ENCODE measurements around the gene IRF7.

The IRF7 gene

DNA sequence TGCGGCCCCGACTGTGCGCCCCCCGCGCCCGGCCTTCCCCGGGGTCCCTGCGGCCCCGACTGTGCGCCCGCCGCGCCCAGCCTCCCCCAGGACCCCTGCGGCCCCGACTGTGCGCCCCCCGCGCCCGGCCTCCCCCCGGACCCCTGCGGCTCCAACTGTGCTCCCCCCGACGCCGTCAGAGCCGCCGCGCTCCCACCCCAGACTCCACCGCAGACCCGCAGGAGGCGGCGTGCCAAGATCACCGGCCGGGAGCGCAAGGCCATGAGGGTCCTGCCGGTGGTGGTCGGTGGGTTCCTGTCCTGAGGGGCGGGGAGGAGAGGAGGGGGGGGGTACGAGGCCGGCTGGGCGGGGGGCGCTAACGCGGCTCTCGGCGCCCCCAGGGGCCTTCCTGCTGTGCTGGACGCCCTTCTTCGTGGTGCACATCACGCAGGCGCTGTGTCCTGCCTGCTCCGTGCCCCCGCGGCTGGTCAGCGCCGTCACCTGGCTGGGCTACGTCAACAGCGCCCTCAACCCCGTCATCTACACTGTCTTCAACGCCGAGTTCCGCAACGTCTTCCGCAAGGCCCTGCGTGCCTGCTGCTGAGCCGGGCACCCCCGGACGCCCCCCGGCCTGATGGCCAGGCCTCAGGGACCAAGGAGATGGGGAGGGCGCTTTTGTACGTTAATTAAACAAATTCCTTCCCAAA, 24.4 kb upstream of the IRF7 start:
- DNase-seq = no peak

DNA sequence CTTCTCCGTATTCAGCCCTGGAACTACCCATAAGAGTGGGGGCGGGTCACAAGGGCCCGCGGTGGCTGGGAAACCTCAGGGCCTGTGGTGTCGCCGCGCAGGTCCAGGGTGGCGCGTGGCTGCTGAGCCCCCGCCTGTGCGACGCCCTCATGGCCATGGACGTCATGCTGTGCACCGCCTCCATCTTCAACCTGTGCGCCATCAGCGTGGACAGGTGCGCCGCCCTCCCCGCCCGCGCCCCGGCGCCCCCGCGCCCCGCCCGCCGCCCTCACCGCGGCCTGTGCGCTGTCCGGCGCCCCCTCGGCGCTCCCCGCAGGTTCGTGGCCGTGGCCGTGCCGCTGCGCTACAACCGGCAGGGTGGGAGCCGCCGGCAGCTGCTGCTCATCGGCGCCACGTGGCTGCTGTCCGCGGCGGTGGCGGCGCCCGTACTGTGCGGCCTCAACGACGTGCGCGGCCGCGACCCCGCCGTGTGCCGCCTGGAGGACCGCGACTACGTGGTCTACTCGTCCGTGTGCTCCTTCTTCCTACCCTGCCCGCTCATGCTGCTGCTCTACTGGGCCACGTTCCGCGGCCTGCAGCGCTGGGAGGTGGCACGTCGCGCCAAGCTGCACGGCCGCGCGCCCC, 23.7 kb upstream of the IRF7 start:
- no peak for DNase-seq

DNA sequence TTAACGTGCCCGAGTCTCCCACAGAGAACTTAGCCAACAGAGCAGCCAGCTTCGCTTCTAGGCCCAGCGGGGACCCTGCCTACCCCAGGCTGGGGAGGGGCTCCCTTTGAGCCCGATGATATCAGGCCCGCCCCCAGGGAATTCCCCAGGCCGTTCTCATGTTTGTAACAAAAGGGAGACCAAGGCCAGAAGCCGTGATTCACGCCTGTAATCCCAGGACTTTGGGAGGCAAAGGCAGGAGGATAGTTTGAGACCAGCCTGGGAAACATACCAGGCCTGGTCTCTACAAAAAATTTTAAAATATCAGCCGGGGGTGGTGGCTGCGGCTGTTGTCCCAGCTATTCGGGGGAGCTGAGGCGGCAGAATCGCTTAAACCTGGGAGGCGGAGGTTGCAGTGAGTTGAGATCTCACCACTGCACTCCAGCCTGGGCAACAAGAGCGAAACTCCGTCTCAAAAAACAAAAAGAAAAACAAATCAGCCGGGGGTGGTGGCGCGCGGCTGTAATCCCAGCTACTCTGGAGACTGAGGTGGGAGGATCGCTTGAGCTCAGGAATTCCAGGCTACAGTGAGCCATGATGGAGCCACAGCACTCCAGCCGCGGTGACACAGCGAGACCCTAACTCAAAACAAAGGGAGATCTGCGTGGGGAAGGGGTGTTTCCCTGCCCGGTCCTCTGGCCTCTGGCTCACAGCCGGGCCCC, 23.0 kb upstream of the IRF7 start:
- DNase-seq = no peak

DNA sequence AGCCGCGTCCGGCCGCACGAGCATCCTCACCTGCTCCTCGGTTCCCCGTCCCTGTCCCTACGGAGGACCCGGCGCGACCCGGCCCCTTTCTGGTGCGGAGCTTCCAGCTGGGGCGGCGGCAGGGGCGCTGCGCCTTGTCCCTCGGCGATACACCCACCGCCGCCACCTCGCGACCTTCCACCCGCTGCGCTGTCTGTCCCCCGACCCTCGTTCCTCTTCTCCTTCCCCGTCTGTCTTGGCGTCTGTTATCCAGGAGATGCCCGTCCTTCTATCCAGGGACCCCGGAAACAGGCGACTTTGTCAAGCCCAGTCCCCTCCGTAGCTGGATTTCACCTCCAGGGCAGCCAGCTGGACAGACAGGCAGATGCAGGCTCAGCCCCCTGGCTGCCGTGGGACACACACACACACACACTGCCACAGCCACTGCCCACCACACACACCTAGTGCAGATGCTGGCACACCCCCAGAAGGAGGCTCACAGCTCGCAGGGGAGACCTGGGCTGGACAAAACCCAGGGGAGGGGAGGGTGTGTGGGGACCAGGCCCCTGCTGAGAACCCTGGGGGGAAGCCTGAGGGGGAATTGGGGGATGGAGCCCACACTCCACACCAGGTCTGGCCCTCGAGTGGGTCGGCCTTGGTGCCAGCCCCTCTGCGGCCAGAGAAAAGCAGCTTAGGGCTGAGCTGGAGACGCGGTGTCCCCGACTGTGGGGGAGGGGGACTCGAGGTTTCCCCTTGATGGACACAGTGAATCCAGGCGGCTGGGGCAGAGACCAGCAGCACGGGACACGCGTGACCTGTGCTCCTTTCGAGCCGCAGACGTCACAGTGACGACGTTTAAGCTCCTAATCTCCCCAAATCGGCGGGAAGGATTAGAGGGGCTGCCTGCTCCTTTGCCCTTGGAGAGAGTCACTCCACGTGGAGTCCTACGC, 22.1 kb upstream of the IRF7 start:
- no peak for DNase-seq

DNA sequence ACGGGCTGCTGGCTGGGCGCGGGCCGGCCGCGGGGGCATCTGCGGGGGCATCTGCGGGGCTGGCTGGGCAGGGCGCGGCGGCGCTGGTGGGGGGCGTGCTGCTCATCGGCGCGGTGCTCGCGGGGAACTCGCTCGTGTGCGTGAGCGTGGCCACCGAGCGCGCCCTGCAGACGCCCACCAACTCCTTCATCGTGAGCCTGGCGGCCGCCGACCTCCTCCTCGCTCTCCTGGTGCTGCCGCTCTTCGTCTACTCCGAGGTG, 21.5 kb upstream of the IRF7 start:
- no peak for DNase-seq

DNA sequence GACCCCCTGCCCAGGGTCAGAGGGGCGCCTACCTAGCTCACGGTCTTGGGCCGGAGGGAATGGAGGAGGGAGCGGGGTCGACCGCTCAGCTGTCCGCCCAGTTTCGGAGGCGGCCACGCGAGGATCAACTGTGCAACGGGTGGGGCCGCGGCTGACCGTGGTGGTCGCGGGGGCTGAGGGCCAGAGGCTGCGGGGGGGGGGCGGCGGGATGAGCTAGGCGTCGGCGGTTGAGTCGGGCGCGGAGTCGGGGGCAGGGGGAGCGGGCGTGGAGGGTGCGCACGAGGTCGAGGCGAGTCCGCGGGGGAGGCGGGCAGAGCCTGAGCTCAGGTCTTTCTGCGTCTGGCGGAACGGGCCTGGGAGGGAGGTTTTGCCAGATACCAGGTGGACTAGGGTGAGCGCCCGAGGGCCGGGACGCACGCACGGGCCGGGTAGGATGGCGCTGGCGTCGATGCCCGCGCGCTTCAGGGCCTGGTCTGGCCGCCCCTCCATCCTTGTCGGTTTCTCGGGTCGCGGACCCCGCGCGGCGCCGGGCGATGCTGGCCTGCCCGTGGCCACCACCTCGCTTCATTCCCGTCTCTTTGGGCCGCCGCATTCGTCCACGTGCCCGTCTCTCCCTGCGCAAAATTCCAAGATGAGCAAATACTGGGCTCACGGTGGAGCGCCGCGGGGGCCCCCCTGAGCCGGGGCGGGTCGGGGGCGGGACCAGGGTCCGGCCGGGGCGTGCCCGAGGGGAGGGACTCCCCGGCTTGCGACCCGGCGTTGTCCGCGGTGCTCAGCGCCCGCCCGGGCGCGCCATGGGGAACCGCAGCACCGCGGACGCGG, 21.0 kb upstream of the IRF7 start, which contains the start of gene DRD4:
DRD4 (plus strand) TSS at position 759 of the 822 bp plus-strand sequence; CDS start at position 795, 36 bp downstream.
- no peak for DNase-seq

DNA sequence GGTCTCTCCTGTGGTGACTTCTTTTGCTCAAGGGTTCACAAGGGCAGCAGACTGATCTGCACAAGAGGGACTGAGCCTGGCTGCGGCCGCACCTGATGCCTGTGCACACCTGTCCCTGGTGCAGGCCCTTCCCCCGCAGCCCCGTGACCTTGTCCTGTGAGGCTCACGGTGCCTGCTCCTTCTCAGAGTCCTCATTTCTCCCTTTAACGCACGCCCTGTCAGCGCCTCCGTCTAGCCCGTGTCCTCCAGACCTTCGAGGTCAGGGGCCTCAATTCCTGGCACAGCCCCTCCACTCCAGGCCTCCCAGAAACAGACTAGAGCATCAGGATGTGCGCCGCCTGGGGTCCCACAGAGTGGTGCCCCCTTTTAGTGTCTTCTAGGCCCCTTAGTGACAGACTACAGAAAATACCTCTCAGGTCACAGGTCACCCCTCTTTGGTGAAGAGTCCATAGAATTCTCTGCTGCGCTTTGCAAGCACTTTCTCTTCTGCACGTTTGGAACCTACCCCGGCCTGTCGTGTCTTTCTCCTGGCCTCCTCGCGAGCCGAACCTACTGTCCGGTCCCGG, 20.3 kb upstream of the IRF7 start:
- no peak for DNase-seq

DNA sequence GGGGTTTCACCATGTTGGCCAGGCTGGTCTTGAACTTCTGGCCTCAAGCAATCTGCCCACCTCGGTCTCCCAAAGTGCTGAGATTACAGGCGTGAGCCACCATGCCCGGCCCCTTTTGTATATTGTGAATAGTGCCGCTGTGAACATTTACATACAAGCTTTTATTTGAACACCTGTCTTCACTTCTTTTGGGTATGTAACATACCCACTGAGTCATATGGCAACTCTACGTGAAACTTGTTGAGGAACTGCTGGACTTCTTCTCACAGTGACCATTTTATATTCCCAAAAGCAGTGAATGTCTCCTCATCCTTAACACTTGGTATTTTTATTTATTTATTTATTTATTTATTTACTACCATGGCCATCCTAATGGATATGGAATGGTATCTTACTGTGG, 15.1 kb upstream of the IRF7 start:
- DNase-seq = no peak

DNA sequence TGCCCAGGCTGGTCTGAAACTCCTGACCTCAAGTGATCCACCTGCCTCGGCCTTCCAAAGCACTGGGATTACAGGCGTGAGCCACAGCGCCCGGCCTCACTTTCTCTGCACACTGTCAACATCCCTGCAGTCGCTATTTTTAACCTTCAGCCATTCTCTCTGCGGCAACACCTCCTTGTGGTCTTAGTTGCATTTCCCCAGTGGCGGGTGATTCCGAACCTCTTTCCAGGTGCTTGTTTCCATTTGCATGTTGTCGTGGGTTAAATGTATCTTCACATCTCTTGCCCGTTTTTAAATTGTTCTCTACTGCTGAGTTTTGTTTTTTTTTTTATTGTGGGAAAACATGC, 13.5 kb upstream of the IRF7 start:
- DNase-seq = no peak

DNA sequence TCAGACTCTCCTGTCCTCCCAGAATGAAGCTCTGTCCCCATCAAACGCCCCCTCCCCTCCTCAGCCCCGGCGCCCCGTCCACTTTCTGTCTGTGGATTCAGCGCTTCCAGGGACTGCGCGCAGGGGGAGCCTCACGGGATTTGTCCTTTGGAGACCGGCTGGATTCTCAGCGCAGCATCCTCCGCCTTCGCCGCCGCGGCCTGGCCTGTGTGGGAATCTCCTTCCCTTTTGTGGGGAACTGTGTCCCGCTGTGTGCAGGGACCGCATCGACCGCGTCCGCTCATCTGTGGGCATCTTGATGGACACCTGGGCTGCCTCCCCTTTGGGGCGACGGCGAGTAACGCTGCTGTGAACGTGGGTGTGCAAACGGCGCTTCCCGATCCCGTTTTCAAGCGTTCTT, 12.3 kb upstream of the IRF7 start:
- DNase-seq = no peak

DNA sequence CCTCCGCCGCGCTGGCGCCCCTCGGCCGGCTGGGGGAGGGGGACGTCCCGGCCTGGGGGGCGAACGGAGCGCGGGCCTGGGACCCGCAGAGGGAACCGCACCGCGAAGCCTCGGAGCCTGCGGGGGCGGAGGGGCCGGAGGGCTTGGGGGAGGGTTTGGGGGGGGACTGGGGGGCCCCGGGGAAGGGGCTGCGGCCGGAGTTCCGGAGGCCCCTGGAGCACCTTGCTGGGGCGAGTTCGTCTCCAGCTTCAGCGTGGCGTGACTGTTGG, 11.5 kb upstream of the IRF7 start:
- no peak for DNase-seq

DNA sequence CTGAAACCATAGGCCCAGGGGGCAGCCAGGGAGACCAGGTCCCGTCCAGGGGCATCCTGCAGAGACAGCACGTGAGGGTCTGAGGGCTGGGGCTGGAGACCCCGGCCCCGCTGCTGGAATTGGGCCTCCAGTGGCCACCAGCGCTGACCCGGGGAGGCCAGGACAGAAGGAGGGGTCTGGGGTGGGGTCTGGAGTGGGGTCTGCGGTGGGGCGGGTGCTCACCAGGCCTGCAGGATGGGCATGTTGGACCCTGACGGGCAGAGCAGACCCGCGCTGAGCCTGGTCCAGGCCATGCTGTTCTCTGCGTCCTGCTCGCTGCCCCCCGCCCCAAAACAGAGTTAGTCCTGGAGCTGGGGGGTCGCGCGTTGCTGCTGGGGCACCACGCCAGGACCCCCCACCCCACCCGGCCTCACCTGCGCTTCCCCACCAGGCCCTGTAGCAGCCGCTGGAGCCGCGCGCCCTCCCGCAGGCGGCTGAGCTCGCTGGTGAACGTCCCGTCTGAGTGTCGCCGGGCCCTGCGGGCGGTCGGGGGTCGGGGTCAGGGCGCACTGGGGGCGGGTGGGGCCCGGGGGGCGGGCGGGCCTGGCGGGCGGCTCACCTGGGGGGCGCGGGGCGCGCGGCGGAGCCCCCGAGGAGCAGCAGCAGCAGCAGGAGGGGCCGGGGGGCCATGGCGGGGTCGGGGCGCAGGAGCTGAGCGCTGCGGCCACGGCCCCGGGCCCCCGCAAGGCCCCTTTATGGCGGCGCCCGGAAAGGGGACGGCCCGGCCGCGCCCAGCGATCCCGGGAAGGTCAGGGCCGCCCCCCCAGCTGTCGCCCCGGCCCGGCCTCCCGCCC, 10.9 kb upstream of the IRF7 start, which contains the start of gene SCT:
SCT (minus strand) TSS at position 707 of the 833 bp plus-strand sequence; CDS start at position 669, 38 bp downstream.
- DNase-seq = no peak

DNA sequence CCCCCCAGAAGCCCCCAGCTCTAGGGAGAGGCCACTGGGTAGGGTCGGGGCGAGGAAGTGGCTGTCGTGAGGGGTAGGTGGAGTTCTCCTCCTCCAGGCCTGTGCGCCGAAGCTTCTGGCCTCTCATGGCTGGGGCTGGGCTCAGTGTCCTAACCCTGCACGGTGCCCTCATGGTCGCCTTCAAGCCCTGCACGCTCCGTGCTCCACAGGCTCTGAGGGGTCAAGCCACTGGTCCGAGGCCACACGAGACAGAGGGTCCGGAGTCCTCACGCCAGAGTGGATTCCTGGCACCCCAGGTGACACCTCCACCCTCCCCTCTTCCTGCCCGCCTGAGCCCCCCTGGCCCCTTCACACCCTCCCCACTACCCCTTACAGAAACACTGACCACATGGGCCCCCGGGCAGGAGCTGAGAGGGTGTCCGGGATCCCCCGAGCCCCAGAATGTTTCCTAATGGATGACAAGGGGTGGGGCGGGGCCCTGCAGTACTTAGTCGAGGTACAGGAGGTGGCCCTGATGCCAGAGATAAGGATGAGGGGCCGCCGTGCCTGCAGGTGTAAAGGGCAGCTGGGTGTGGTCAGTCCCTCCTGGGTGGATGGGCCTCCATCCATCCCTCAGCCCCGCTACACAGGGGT, 10.0 kb upstream of the IRF7 start:
- no peak for DNase-seq

DNA sequence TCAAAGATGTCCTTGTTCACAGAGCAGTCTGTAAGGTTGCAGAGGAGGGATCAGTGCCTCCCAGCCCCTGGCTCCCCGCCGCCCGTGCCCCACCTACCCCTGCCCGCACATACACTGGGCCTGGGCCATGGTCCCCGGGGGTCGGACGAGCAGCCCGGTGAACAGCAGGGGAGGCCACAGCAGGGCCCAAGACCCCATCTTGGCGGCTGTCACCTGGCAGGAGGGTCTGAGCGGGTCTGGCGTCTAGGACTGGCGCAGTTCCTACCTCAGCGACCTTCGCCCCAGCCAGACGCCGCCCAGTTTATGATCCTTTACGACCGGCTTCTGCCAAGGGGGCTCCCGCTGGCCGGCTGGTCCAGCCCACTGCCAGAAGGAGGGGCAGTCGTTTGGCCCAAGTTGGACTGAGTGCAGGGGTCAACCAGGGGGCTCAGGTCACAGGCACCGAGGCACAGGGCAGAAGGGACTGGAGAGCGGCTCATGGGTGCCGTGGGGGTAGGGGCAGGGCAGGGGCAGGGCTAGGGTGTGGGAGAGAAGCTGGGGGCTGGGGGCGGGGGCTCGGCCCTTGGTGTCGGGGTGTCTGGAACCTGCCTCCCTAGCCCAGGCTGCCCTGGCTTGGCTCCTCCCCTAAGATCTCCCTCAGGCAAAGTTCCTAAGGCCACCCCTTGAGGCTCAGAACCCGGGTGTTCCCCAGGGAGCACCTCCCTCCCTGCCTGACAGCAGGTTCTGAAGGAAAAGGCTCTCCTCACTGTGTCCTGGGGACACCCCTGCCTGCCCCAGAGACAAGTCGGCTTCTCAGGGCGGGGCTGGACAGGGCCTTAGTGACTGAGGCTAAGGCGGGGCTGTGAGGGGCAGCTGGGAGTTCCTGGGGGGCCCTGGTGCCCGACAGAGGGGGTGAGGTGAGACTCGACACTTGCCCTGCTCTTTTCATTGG, 9.2 kb upstream of the IRF7 start, which contains the start of gene CDHR5:
CDHR5 (minus strand) TSS at position 251 of the 931 bp plus-strand sequence; CDS start at position 198, 53 bp downstream.
- no peak for DNase-seq

DNA sequence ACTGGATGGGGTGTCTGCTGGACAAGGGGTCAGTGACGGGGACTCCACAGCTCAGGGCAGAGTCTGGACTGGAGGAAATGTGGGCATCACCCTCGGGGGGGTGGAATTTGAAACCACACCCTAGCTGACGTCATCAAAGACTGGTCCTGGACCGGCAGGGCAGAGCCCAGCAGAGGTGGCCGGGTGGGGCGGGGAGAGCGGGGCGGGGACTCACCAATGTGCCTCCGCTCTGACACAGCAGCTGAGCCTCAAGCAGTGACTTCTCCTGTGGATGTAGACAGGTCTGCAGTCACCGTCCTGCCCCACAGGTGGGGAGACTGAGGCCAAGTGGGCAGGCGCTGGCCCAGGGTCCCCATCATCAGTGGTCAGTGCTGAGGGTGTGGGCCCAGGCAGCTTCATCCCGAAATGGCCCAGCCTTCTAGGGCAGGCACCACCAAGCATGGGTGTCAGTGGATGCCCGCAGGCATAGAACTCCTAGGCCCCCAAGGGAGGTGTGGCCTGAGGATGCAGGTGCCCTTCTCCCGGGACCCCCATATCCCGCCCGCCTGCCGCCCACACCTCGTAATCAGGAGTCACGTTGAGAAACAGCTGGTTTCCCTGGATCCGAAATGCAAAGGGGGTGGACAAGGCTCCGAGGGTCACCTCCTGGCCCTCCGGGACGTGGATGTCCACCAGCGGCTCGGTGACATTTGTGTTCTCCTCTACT, 8.4 kb upstream of the IRF7 start:
- no peak for DNase-seq

DNA sequence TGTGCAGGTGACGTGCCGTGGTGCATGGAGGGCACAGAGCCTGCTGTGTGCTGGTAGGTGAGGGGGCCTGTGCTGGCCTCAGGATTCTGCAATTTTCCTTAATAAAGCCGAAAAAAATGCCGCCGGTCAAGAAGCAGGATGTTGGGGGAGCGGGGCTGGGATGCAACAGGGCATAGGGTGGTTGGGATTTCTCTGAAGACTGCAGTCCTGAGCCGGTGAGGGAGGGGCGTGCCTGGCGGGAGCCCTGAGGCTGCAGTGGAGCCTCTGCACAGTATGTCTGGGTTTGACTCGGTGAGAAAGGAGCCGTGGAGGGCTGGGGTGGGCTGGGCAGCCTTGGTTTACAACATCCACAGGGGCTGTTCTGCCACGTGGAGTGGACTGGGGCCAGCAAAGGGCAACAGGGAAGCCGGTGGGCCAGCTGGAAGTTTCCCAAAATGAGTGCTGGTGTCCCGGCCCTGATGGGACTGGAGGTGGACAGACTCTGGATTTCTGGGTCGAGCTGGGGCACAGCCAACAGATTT, 7.7 kb upstream of the IRF7 start:
- no peak for DNase-seq

DNA sequence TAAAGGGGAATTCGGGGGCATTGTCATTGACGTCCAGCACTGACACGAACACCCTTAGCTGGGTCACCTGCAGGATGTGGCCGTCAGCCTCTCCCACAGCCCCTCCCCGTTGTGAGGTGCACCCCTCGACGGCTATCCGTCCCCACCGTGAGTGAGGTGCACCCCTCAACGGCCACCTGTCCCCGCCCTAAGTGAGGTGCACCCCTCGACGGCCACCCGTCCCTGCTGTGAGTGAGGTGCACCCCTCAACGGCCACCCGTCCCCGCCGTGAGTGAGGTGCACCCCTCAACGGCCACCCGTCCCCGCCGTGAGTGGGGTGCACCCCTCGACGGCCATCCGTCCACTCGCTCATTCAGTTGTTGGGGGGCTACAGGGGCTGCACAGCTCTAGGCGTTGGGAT, 6.1 kb upstream of the IRF7 start:
- no peak for DNase-seq

DNA sequence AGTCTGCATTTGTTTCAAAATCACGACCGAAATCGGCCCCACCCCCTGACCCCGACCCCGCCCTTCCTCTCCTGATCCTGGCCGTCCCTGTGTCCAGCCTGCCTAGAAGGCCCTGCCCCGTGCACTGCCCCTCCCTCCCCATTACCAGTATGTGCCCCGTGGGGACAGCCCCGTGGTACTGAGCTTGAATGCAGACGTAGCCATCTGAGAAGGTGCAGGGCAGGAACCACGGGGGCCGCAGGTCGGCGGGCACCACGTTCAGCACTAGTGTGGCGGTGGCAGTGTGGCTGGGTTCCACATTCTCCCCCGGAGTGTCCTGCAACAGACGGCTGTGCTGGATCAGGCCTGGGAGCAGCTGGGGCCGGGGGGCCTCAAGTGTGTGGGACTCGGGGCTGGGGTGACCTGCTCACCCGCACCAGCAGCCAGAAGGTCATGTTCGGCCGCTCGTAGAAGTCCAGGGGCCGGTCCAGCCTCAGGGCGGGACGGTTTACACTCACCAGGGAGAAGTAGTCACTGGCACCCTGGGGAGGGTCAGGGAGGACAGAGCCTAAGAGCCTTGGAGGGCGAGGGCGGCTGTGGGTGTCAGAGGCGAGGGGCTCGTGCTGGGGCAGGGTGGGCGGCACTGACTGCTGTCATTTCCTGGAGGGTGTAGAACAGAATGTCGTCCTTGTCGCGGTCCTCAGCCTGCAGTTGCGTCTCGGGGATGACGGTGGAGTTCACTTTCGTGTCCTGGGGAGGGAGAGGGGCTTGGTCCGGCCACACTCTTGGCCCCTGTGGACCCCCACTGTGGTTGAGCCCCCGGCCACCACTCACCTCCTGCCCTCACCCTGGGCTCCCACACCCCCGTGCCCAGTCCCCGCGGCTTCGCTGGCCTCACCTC, 5.4 kb upstream of the IRF7 start:
- DNase-seq = no peak

Data from activated CD4-positive, alpha-beta T cell treated with anti-CD3 and anti-CD28 coated beads, Interleukin-2, amount 50 U/mL, for 1 hour (primary cell).